GM19238 (cell line): ENCODE measurements around the gene E2F1.

Source experiments
- DNase-seq: peaks from one replicate; pipeline ENCODE4 v3.0.0; 2011; ENCODE audit warnings: low spot score; ENCODE audit not compliant: insufficient read length

The E2F1 gene, protein sequence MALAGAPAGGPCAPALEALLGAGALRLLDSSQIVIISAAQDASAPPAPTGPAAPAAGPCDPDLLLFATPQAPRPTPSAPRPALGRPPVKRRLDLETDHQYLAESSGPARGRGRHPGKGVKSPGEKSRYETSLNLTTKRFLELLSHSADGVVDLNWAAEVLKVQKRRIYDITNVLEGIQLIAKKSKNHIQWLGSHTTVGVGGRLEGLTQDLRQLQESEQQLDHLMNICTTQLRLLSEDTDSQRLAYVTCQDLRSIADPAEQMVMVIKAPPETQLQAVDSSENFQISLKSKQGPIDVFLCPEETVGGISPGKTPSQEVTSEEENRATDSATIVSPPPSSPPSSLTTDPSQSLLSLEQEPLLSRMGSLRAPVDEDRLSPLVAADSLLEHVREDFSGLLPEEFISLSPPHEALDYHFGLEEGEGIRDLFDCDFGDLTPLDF

GRCh38 chr20:33686100-33686983 lies at the start of gene E2F1:
E2F1 (minus strand) TSS chr20:33686385; CDS start chr20:33686264, 121 bp downstream.
- DNase-seq = peak; percentile 99

DNA sequence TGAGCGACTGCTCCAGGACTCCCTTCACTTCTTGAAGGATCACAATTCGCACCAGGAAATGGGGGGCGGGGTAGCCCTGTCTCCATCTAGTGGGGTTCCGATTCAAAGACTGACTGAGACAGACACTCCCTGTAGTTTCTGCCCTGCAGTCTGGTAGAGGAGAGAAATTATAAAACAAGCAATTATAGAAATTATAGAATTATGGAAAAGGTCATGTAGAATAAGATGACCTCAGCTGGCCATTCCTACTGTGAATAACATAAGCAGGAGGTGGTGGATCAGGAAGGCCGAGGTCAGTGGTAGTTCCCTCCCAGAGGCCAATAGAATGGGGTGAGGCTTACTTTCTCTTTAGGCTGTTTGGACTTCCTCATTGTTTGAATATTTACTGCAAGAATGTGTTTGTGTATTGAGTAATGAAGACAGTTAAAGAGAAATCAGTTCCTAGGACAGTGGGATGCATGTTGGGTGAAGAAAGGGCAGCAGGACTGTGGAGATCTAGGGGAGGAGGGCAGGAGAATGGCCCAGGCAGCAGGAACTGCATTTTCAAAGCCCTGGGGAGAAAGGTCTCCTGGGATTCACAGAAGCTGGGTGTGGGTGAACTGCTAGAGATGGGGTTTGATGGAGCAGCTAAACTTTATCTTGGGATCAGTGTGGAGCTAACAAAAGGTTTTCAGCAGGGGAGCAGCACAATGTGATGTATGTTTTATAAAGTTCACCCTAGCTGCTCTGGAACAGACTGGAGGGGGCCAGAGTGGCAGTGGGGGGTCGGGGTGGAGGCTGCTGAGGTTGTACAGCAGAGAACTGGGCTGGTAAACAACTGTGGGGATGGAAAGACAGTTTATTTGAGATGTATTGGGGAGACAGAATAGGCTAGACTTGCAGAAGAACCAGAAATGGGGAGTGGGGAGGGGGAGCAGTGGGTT lies 47.7 kb upstream of the E2F1 start:
- no peak for DNase-seq

DNA sequence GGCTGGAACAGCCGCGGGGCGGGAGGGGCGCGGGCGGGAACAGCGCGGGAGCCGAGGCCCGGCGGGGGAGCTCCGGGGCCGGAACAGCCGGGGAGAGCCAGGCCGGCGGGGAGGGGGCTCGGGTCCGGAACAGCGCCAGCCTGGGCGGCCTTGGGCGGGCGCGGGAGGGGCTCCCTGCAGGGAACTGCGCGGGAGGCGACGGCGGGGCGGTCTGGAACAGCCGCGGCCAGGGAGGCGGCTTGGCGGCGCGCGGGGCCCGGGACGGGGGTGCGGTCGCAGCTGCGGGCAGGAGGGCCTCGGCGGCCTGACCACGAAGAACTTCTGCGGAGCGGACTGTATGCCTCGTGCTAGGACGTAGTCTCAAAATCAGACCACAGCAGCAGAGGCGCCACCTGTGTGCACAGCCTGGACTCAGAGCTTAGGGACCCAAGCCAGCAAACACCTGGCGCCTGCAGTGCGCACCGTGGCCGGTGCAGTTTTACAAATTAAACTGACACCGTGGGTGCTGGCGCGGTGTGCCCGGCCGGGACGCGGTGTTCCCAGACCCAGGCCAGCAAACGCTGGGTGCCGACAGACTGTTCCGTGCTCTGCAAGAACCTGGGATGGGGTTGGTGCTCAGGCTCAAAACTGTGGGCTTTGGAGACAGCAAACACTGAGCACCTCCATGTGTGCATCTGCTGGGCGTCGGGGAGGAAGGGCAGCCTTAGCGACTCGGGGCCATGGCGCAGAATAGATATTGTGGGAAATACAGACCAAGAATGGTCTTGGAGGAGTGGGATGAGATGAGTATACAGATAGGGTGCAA lies 46.2 kb upstream of the E2F1 start:
- peak; percentile 62 for DNase-seq

GRCh38 chr20:33731693-33732165 lies 45.5 kb upstream of the E2F1 start, which contains the start of gene ZNF341:
ZNF341 (plus strand) TSS chr20:33731996; CDS start chr20:33732022, 26 bp downstream.
- DNase-seq = peak; percentile 65

DNA sequence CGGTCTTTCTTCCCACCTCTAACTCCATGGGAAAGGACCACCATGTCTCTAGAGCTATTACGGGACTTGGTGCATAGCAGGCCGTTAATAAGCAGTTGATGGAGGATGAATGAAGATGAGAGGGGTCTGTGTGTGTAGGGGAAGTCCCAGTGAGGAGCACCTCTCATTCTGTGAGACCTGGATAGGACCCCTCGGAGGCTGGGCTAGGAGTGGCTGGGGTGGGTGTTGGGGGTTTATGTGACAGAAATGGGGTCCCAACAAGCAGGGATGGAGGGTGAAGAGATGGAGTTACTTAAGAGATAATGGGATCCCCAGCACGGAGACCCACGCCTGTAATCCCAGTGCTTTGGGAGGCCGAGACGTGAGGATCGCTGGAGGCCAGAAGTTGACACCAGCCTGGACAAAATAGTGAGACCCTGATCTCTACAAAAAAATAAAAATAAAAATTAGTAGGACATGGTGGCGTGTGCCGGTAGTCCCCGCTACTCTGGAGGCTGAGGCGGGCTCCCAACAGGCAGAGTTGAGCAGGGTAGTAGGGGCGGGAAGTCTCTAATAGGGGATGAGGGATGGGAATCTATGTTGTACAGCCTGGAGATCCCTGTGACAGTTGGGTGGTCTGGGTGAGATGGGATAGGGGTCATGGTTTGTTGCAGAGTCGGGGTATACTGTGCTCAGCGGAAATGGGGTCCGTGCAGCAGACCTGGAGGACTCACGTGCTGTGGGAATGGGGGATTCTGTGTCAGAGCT lies 44.9 kb upstream of the E2F1 start:
- no peak for DNase-seq

- DNase-seq = no peak
These were observed 42.9 kb upstream of the E2F1 start for GRCh38 chr20:33729101-33729500.

DNA sequence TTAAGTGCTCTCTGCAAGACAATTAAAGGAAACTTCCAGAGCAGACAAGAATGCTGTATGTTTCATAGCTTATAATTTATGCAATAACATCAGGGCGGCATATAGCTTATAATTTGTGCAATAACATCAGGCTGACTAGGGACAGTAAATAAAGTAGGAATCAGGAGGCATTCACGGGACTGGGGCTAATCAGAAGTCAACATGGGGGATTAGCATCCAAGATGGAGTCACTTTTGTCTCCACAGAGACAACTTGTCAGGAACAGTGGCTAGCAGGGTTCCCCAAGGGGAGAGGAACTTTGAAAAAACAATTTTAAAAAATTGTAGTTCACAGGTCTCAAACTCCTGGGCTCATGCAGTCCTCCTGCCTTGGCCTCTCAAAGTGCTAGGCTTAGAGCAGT lies 42.3 kb upstream of the E2F1 start:
- DNase-seq = no peak

GRCh38 chr20:33727806-33728205 lies 41.6 kb upstream of the E2F1 start:
- no peak for DNase-seq

- no peak for DNase-seq
These were observed 40.9 kb upstream of the E2F1 start for GRCh38 chr20:33727115-33727479.

- DNase-seq = no peak
These were observed 39.6 kb upstream of the E2F1 start for GRCh38 chr20:33725607-33726264.

GRCh38 chr20:33724439-33725094 lies 38.4 kb upstream of the E2F1 start:
- no peak for DNase-seq

DNA sequence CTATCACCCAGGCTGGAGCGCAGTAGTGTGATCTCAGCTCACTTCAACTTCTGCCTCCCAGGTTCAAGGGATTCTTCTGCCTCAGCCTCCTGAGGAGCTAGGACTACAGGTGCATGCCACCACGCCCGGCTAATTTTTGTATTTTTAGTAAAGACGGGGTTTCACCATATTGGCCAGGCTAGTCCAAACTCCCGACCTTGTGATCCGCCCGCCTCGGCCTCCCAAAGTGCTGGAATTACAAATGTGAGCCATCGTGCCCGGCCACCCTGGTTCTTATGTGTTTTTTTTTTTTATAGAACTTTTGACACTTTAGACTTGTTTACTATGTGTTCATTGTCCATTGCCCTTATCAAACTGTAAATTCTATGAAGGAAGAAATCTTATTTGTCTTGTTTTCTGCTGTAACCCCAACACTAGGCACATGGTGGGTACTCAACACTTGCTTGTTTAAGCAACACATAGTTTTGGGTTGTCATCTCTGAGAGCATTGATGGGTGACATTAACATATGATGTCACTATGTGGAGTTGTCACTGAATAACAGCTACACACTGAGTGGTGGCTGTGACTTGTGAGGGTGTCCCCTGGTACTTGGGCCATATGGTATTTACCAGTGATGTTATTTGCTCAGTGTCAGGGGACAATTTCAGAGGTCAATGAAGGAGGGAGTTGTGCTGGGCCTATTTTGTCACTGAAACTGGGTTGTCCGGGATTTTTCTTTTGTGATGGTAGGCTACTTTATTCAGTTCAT lies 35.4 kb upstream of the E2F1 start:
- DNase-seq = no peak

- DNase-seq = peak; percentile 91
These were observed 34.0 kb upstream of the E2F1 start, which contains the start of gene PXMP4 for GRCh38 chr20:33719989-33720709. PXMP4 (minus strand) TSS chr20:33720310; CDS start chr20:33720207, 103 bp downstream.

GRCh38 chr20:33719277-33719988 lies 33.2 kb upstream of the E2F1 start:
- no peak for DNase-seq

DNA sequence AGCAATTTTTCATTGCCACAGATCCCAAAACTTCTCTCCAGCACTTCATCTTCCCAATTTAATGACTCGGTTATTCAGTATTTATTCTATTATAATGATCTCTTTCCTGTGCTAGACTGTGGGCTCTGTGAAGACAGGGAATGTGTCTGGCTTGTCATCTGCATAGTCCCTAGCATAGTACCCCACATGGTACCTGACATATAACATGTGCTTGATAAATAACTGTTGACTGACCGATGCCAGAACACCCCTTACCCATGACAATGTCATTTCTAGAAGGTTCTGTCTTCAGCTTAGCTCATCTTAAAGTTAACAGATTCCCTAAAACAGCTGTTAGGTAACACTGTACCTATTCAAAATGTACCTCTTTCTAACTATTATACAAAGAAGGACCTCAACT lies 30.3 kb upstream of the E2F1 start:
- DNase-seq = no peak

DNA sequence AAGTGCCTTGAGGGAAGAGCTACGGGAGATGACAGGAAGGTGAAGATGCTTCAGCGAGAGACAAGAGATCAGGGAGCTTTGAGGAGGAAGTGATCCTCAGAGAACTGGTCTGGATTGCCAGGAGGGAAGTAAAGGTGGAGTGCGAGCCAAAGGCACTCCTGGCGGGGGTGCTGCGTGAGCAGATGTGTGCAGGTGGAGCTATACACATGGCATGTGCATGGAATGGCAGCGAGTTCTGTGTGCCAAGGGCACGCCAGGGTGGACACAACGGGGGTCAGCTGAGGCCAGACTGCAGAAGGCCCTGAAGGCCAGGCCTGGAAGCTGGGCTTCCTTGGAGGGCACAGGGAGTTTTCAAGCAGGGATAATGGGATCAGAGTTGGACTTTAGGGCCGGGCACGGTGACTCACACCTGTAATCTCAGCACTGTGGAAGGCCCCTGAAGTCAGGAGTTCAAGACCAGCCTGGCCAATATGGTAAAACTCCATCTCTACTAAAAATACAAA lies 27.7 kb upstream of the E2F1 start:
- no peak for DNase-seq
